Hematopoietic multipotent progenitor cell treated with erythropoietin and hydrocortisone succinate and interleukin-3 and kit ligand, for 6 days (in vitro differentiated cells): ENCODE measurements around the gene CRIP3.

Experiments
- DNase-seq: peaks from one replicate; pipeline ENCODE4 v3.0.0-alpha.2; 2015

Gene CRIP3

DNA sequence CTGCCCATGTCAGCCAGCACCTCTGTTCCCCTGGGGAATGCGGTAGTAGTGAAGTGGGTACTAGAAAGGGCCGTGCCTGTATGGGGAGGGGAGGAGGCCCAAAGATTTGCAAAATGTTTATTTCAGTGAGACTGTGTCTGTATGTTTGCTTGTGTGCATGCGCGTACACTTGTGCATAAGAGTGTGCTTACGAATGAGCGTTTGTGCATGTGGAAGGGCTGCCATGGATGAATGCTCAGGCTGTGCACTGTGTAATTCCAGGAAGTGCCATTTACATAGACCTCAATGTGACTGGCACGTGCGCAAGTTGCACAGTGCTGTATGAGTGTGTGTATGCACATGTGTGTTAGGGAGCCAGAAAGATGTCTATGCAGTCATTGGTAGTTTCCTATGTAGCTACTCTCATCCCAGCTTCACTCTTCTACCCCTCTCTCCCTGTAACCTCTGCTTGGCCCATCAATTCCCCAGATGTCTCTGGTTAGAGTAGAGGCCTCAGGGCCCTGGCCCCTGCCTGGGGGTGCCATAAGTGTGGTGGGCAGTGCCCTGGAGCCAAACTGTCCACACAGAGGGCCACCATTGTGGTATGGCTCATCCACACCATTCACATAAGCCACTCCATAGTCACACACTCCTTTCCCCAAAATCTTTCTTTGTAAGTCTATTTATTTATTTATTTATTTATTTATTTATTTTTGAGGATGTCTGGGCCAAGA, 37.4 kb downstream of the CRIP3 start:
- DNase-seq: no peak

- peak; percentile 46 for DNase-seq
These were observed 39.2 kb downstream of the CRIP3 start for GRCh38 chr6:43269273-43270007.

DNA sequence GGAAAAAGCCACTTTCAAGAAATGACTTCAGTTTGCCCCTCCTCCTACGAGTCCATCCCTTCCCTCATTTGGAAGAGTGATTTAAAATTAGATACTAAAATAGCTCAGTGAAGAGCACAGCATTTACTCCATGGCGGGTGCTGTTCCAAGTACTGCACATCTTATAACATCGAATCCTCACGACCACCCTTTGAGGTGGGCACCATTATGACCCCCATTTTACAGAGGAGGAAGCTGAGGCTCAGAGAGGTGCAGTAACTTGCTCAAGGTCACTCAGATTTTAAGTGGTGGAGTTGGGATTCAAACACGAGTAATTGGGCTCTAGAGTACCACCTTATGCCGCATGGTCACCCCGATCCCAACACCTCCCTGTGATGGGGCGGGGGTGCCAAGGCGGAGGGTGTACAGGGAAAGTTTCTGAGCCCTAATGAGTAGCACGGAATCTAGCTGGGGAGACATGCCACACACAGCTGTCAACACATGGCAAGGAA, 39.8 kb downstream of the CRIP3 start:
- DNase-seq: no peak

GRCh38 chr6:43268355-43268700, 40.3 kb downstream of the CRIP3 start:
- DNase-seq: no peak

DNA sequence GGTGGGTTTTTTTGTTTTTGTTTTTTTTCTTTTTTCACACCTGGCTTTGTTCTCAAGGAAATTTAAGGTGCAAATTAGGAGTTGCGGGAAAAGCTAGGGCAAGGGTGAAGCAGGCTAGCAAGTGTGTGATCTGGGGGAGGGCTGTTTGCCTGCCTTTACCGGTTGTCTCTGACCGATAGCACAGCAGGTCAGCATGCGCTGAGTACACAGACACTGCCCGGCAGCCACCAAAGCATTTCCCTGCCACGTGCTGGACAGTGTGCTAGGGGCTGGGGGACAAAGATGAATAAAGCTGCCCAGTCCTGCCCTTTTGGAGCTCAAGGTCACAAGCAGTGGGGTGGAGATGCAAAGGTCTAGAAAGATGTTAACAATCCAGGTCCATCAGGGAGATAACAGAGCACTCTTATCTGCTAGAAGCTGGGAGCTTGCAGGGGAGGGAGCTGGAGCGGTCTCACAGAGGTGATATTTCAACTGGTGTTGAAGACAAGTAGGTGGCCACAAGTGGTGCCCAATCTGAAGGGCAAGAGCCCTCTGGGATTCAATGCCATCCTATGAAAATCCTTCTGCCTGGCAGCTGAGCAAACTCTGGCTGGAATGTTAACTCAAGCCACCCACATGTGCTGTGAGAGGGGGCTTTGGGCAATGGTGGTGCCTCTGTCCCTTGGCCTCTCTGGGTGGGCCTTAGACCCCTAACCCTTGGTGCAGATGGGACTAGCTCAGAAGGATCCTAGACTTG, 40.8 kb downstream of the CRIP3 start:
- no peak for DNase-seq

DNA sequence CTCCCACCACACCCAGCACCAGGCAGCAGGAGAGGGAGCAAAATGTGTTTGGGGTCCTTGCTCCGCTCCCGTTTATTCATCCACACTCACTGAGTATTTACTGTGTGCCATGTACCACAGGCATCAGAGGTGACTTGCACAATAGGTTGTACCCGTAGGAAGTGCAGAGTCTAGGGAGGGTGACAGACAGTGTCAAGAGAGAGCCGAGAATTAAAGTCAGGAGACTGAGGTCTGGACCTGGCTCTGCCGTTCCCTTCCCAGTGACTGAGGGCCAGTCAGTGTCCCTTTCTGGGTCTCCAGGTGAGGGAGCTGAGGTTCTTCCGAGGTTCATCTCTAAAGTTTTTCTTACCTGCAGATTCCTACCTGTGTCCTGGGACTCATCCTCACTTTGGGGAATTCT, 43.1 kb downstream of the CRIP3 start:
- no peak for DNase-seq

GRCh38 chr6:43264599-43265145, 44.0 kb downstream of the CRIP3 start:
- DNase-seq: no peak

- DNase-seq: peak; percentile 87
These were observed 45.1 kb downstream of the CRIP3 start for GRCh38 chr6:43263314-43264178.

- no peak for DNase-seq
These were observed 45.8 kb downstream of the CRIP3 start for GRCh38 chr6:43262780-43263313.

DNA sequence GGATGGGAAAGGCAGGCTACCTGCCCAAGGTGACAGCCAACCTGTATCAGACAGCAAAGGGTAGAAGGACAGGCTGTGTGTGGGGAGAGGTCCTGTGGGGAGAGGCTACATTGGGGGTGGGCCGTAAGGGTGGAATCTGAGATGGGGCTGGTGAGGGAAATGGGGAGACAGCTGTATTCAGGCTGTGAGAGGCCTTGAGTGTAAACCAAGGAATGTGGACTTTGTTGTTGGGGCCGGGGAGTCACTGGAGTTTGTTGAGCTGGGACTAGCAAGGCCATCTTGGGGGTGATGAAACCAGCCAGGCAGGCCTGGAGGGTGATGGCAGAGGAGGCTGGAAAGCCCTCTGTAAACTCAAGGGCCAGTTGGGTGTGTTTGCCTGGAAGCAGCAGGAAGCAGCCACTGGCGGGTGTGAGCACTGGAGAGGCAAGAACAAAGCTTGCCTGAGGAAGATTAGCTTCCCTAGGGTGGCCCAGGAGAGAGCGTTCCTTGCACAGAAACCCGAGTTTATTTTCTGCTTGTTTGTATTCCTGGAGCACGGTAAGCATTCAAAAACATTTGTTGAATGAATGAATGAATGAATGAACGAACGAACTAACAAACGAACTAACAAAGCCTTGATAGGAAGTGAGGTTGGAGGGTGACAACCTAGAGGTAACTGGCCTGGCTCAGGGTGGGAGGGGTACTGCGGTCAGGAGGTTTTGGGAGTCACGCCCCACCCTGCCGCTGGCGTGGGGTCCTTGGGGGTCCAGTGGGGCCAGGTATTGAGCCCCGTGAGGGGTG, 46.4 kb downstream of the CRIP3 start:
- DNase-seq: no peak

GRCh38 chr6:43261198-43261597, 47.4 kb downstream of the CRIP3 start:
- no peak for DNase-seq

GRCh38 chr6:43260791-43261190, 47.8 kb downstream of the CRIP3 start:
- DNase-seq: no peak

DNA sequence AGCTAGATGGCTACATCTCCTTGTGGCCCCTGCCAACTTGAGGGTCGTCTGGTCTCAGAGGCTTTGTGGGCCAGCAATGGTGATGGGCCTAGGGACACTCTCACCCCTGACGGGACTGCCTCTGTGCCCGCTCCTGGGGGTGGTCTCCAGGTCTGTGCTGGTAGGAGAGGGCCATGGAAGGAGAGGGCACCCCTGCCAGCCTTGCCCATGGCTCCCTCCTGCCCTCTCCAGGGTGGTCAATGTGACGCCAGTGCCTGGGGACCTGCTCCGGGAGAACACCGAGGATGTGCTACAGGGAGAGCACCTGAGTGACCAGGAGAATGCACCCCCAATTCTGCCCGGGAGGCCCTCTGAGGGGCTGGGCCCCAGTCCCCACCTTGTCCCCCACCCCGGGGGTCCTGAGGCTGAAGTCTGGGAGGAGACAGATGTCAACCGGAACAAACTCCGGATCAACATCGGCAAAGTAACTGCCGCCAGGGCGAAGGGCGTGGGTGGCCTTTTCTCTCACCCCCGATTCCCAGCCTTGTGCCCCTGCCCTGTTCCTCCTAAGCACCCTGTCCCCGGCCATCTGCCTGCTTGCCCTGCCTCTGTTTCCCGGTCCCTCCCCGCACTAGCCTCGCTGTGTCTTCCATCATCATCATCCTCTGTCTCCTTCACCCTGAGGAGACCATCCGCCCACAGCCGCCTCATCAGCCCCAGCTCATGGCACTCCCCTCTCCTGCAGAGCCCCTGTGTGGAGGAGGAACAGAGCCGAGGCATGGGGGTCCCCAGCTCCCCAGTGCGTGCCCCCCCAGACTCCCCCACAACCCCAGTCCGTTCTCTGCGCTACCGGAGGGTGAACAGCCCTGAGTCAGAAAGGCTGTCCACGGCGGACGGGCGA, 49.6 kb downstream of the CRIP3 start:
- DNase-seq: no peak

GRCh38 chr6:43258180-43258579, 50.4 kb downstream of the CRIP3 start:
- no peak for DNase-seq

DNA sequence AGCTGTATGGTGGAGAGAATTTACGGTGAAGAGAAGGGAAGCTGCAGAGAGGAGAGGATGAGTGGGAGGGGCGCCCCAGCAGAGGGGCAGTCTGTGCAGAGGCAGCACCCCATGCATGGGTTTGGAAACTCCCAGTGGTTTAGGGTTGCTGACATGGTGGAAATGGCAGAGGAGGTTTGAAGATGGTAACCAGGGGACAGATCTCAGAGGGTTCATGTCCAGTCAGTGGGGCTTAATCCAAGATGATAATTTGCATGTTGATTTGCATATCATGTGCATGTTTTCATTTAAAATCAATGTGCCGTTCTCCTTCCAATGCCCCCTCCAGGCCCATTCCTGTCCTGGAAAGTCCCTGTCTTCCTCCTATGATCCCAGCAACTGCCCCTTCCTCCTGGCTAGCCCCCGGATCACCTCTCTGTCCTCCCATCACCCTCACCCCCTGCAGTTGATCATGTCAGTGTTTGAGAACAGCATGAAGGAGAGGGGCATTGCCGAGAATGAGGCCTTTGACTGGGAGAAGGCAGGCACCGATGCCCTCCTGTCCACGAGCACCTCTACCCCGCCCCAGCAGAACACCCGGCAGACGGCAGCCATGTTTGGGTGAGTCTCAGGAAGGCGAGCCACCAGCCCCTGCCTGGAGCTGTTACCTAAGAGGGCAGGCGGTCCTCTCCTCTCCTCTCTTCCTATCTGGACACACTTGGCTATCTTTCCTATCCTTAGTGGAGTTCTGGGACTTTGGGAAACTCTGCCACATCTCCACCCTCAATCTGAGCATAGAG, 51.1 kb downstream of the CRIP3 start:
- DNase-seq: no peak

GRCh38 chr6:43256670-43257366, 51.8 kb downstream of the CRIP3 start:
- DNase-seq: no peak
